Caco-2 (cell line): ENCODE data around the gene CAMSAP1. TPM values are rescaled to one million over a fixed set of nuclear protein-coding genes. Genes with fewer than 3 reads are reported as not detected.

Experiments
- BruUV-seq: library from RNA; stranded (reverse); fragments of 400-500 nt; replicated peaks from 2 replicates; lab custom pipeline; 2021; lab: Mats Ljungman, UMichigan
- CTCF ChIA-PET: fragments of 300-600 bp; sonication (Branson Sonifier 250); formaldehyde crosslinking; loops from one replicate; lab custom pipeline; 2022; ENCODE audit warnings: antibody characterized with exemption; lab: Charles Lee
- POLR2A ChIA-PET: fragments of 300-600 bp; sonication (Branson Sonifier 250); formaldehyde crosslinking; loops from one replicate; lab custom pipeline; 2022; ENCODE audit warnings: antibody characterized with exemption; lab: Charles Lee
- DNase-seq, 2 experiments: peaks; one replicate each; pipeline versions ENCODE4 v3.0.0 to v3.0.0-alpha.2; 2020 to 2022
- H3K27me3 ChIP-seq: replicated peaks from 2 replicates; pipeline ENCODE4 v1.6.0; 2011; ENCODE audit warnings: low read length; ENCODE audit not compliant: control insufficient read depth, insufficient read depth
- H3K36me3 ChIP-seq: 2 replicates; pipeline ENCODE4 v1.5.1; 2011; ENCODE audit warnings: low read length; ENCODE audit not compliant: control insufficient read depth, insufficient read depth
- H3K4me1 ChIP-seq: fragments of 250-450 bp; sonication (Bioruptor Pico); 2 replicates; pipeline ENCODE4 v1.5.1; 2020; ENCODE audit warnings: mild to moderate bottlenecking
- H3K4me3 ChIP-seq: 2 replicates; pipeline ENCODE4 v1.5.1; 2011; ENCODE audit warnings: low read depth, mild to moderate bottlenecking, control low read depth, low read length
- H3K9me3 ChIP-seq: fragments of 250-450 bp; sonication (Bioruptor Pico); 2 replicates; pipeline ENCODE4 v1.5.1; 2020; ENCODE audit warnings: mild to moderate bottlenecking, moderate library complexity
- H3K27ac Mint-ChIP-seq: one replicate; pipeline ENCODE4 v1.8.0; 2022; ENCODE audit warnings: mixed read lengths; ENCODE audit not compliant: unreplicated experiment
- H3K27me3 Mint-ChIP-seq: one replicate; pipeline ENCODE4 v1.8.0; 2022; ENCODE audit warnings: mixed read lengths; ENCODE audit not compliant: insufficient read depth, unreplicated experiment
- H3K36me3 Mint-ChIP-seq: one replicate; pipeline ENCODE4 v1.8.0; 2022; ENCODE audit warnings: mild to moderate bottlenecking, mixed read lengths; ENCODE audit not compliant: insufficient read depth, unreplicated experiment
- H3K4me1 Mint-ChIP-seq: one replicate; pipeline ENCODE4 v1.8.0; 2022; ENCODE audit warnings: low read depth, mixed read lengths; ENCODE audit not compliant: unreplicated experiment
- H3K4me3 Mint-ChIP-seq: one replicate; pipeline ENCODE4 v1.8.0; 2022; ENCODE audit warnings: mild to moderate bottlenecking, moderate library complexity, mixed read lengths; ENCODE audit not compliant: unreplicated experiment
- H3K9me3 Mint-ChIP-seq: one replicate; pipeline ENCODE4 v1.8.0; 2022; ENCODE audit warnings: mixed read lengths; ENCODE audit not compliant: unreplicated experiment
- intact Hi-C: fragments of 100-400 bp; cut with micrococcal nuclease; formaldehyde crosslinking; loops from one replicate; pipeline ENCODE4 v1.10.0; 2022; ENCODE audit not compliant: unreplicated experiment
- total RNA-seq: library from RNA; stranded (reverse); gene quantifications from 2 replicates; pipeline ENCODE4 v1.2.3, GENCODE V29; 2022
- TF ChIP-seq, protein P1 (sequence below), 2 experiments: fragments of 200-600 bp in 1 of 2; IDR thresholded peaks; 1 replicate in 1 of 2; 2 replicates in 1 of 2; pipeline versions ENCODE4 v1.5.1 to v1.8.0; 2011 to 2022; ENCODE audit warnings: antibody characterized with exemption in 1 of 2, control low read depth in 1 of 2, inconsistent platforms in 1 of 2, low read depth in 1 of 2, low read length in 1 of 2, mild to moderate bottlenecking in 1 of 2, moderate library complexity in 1 of 2; ENCODE audit not compliant: insufficient read depth in 1 of 2, severe bottlenecking in 1 of 2, unreplicated experiment in 1 of 2

CAMSAP1 gene
- total RNA-seq, 1 experiment from 2014 or later = 31.3 TPM

DNA sequence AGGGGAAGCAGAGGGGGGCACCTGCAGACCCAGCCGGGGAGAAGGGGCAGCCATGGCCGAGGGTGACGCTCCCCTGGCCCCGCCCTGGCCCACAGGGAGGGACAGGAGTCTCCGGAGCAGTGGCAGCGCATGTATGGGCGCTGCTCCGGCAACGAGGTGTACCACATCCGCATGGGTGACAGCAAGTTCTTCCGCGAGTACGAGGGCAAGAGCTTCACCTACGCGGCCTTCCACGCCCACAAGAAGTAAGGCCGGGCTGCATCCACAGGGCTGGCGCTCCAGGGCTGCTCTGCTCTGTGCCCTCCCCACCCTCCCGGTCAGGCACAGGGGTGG lies 137.2 kb downstream of the CAMSAP1 start:
- 0 out of 2 replicates have a peak, but pooled peaks cover 3% of the 10 kb centered on the region for H3K9me3 ChIP-seq
- H3K9me3 Mint-ChIP-seq = no peaks in the 10 kb centered on the region
- no peak for DNase-seq
- no peaks in the 10 kb centered on the region for H3K27me3 ChIP-seq
- intact Hi-C loops = no loop called here
- H3K27ac Mint-ChIP-seq = no peak overlapping the region
- CTCF ChIA-PET = no interaction called here
- no peaks in the 10 kb centered on the region for H3K36me3 ChIP-seq
- no peaks in the 10 kb centered on the region for H3K36me3 Mint-ChIP-seq
- POLR2A ChIA-PET = no interaction called here
- no peaks in the 10 kb centered on the region for H3K27me3 Mint-ChIP-seq
- TF ChIP-seq, protein P1, sequence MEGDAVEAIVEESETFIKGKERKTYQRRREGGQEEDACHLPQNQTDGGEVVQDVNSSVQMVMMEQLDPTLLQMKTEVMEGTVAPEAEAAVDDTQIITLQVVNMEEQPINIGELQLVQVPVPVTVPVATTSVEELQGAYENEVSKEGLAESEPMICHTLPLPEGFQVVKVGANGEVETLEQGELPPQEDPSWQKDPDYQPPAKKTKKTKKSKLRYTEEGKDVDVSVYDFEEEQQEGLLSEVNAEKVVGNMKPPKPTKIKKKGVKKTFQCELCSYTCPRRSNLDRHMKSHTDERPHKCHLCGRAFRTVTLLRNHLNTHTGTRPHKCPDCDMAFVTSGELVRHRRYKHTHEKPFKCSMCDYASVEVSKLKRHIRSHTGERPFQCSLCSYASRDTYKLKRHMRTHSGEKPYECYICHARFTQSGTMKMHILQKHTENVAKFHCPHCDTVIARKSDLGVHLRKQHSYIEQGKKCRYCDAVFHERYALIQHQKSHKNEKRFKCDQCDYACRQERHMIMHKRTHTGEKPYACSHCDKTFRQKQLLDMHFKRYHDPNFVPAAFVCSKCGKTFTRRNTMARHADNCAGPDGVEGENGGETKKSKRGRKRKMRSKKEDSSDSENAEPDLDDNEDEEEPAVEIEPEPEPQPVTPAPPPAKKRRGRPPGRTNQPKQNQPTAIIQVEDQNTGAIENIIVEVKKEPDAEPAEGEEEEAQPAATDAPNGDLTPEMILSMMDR (IDR thresholded peaks at IDR 0.05; ENCODE audit: insufficient read depth in 1 of 2, low read depth in 1 of 2, low read length in 1 of 2, severe bottlenecking in 1 of 2, unreplicated experiment in 1 of 2) = no peak
- no peak overlapping the region for H3K4me3 Mint-ChIP-seq
- no TSS peak for BruUV-seq
- peak overlapping the region; percentile 12; the same call in 1 of the 2 replicates for H3K4me3 ChIP-seq
- no peaks in the 10 kb centered on the region for H3K4me1 ChIP-seq
- H3K4me1 Mint-ChIP-seq = no peaks in the 10 kb centered on the region

DNA sequence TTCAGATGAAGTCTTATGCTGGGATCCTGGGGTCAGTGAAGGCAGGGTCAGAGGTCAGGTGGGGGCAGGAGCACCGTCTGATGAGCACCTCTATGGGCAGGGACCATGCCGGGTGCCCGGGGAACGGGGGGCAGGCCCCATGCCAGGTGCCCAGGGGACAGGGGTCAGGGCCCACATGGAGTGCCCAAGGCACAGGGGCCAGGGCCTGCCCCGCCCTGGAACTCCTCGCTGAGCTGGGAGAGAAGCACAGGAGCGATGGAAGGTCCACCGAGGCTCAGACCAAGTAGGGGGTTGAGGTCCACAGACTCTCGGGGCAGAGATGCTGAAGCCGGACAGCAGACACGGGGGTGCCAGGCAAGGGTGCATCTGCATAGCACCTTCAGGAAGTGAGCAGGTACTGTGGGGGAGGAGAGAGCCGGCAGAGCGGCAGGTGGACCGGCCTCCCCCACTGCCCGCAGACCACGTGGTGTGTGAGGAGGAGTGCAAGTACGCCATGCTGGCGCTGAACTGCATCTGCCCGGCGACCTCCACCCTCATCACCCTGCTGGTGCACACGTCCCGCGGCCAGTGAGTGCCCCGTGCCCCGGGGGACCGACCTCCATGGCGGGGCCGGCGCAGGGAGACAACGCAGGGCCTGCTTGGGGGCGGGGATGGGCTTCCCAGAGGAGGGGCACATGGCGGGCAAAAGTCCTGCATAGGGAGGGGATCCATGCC lies 137.7 kb downstream of the CAMSAP1 start:
- BruUV-seq = no TSS peak
- no peak for DNase-seq
- Histone ChIP-seq H3K4me1 (no peaks in the 10 kb centered on the region), H3K4me3 (peak overlapping the region; percentile 12; the same call in 1 of the 2 replicates), H3K27me3 (no peaks in the 10 kb centered on the region), H3K9me3 (0 out of 2 replicates have a peak, but pooled peaks cover 3% of the 10 kb centered on the region), H3K36me3 (no peaks in the 10 kb centered on the region)
- intact Hi-C loops = no loop called here
- no peak overlapping the region for H3K27ac Mint-ChIP-seq
- TF ChIP-seq, protein P1 (IDR thresholded peaks at IDR 0.05; ENCODE audit: insufficient read depth in 1 of 2, low read depth in 1 of 2, low read length in 1 of 2, severe bottlenecking in 1 of 2, unreplicated experiment in 1 of 2) = no peak
- H3K9me3 Mint-ChIP-seq = no peaks in the 10 kb centered on the region
- H3K4me1 Mint-ChIP-seq = no peaks in the 10 kb centered on the region
- H3K4me3 Mint-ChIP-seq = no peak overlapping the region
- no peaks in the 10 kb centered on the region for H3K36me3 Mint-ChIP-seq
- POLR2A ChIA-PET = no interaction called here
- CTCF ChIA-PET = no interaction called here
- H3K27me3 Mint-ChIP-seq = no peaks in the 10 kb centered on the region

- ChIA-PET CTCF (no interaction called here), POLR2A (no interaction called here)
- H3K36me3 ChIP-seq = no peaks in the 10 kb centered on the region
- H3K9me3 ChIP-seq = 0 out of 2 replicates have a peak, but pooled peaks cover 3% of the 10 kb centered on the region
- no peaks in the 10 kb centered on the region for H3K27me3 ChIP-seq
- Mint-ChIP-seq H3K27me3 (no peaks in the 10 kb centered on the region), H3K36me3 (no peaks in the 10 kb centered on the region), H3K4me3 (no peak overlapping the region), H3K9me3 (no peaks in the 10 kb centered on the region), H3K4me1 (no peaks in the 10 kb centered on the region), H3K27ac (no peak overlapping the region)
- intact Hi-C loops = no loop called here
- TF ChIP-seq, protein P1 (IDR thresholded peaks at IDR 0.05; ENCODE audit: insufficient read depth in 1 of 2, low read depth in 1 of 2, low read length in 1 of 2, severe bottlenecking in 1 of 2, unreplicated experiment in 1 of 2) = no peak
- H3K4me1 ChIP-seq = no peaks in the 10 kb centered on the region
- H3K4me3 ChIP-seq = no peak overlapping the region
- BruUV-seq = no TSS peak
- DNase-seq = no peak
These were observed 138.7 kb downstream of the CAMSAP1 start for GRCh38 chr9:135768516-135769218.
